Renal cortex interstitium (tissue), 11 donors: ENCODE results near the gene C4BPB. TPM values are rescaled to one million over a fixed set of nuclear protein-coding genes. Genes with fewer than 3 reads are reported as not detected.
A peak's percentile ranks its signal among the peaks of the same experiment; 100 is the strongest.

ENCODE experiments used
- DNase-seq, 11 donors: peaks; one replicate each; pipeline ENCODE4 v3.0.0-alpha.2; 2013; ENCODE audit warnings: low read depth in 9 of 11, low spot score in 4 of 11; ENCODE audit errors: extremely low read depth in 1 of 11
- polyA plus RNA-seq, 3 donors: library from polyadenylated mRNA; unstranded; fragments of 120-200 nt; gene quantifications; one replicate each; pipeline ENCODE4 v1.2.1, GENCODE V29; 2013; ENCODE audit not compliant: insufficient read length in 3 of 3

C4BPB gene
- polyA plus RNA-seq, 3 donors = 0.29 to 1.0 (median 0.67) TPM

DNA sequence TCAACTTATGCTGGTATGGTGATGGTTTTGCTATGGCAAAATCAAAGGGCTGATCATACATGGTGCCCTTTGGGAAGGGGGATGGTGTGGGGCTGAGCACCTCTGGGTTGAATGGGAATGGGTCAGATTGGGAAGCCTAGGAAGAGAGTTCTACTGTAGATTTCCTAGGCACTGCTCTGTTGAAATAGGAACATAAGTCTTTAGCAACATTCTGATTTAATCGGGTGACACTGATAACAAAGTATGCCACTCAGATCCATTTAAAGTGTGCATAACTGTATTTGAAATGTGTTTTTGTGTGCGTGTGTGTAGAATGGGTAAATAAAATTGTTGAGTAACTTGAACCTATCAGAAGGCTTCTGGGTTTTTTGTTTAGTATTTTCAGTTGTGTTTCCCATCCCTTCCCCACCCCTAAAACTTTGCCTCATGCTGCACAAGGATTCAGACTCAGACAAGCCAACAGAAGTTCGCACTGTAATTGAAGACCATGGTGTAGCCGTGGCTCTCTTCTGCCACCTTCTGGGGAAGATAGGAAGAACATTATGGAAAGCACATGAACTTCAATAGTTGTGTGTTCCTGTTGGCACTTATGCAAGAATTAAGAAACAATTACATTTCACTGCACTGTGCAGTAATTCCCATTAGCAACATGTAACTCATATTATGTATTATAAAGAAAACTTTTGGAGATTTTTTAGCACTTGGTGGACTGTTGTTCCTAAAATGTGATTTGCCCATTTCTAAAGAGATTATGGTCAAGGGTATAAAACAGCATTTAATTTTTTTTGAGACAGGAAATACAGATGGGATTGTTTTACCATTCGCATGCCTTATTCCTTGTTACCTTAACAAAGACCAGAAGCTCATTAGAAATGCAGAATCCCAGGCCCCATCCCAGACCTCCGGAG lies 10.9 kb upstream of the C4BPB start:
- peak; percentile 69 to 87 (median 77) for DNase-seq

- no peak for DNase-seq
Observed at GRCh38 chr1:207078578-207079132, 10.0 kb upstream of the C4BPB start.

DNA sequence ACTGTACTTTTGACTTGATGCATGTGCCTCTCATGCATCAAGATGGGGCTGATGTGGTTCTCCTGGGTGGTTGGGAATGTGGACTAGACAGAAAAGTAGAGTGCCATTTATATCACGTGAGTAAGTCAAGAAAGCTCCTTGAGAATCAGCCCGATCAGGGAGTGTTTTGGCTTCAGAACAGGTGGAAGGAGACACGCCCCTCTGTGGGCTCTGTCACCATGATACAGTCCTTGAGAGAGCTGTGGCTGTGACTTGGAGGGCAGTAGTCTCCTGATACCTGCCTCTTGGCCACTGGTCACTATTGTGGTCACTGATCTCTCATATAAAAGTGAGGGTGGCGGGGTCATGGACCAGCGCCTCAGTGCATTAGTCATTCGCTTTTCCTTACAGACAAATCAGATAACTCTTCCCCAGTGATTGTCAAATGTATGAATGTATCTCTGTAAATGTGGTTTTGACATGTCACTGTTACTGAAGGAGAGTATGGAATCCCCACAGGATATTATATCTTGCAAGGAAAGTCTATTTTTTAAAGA lies 8.9 kb upstream of the C4BPB start:
- no peak for DNase-seq

GRCh38 chr1:207081088-207081487 lies 7.6 kb upstream of the C4BPB start:
- DNase-seq = no peak

- no peak for DNase-seq
Observed at GRCh38 chr1:207081806-207082205, 6.9 kb upstream of the C4BPB start.

- no peak for DNase-seq
Observed at GRCh38 chr1:207084232-207084631, 4.4 kb upstream of the C4BPB start.

DNA sequence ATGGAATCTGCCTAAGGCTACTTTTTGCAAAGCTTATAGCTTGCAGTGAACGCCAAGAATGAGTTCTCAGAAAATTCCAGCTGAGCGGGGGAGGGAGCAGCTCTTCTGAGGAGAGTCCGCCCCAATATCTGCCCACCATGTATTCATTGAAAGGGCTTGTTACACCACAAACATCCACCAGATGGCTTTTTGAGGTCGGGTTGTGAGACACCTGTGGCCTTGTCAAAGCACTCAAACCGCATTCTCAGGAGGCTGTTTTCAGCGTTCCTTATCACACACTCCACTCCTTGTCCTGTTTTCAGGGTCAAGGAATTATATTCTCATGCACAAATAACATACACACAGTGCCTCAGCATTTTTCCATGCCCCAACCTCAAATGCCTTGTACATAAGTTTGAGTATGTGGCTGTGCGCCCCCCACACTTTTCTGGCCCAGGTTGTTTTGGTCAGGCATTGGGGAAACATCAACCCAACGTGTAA lies 3.9 kb upstream of the C4BPB start:
- peak in 10 of 11 donors; percentile 33 to 76 (median 54) for DNase-seq

- no peak for DNase-seq
Observed at GRCh38 chr1:207085887-207086286, 2.8 kb upstream of the C4BPB start.

- DNase-seq = no peak
Observed at GRCh38 chr1:207088161-207088560, 499 bp upstream of the C4BPB start.

DNA sequence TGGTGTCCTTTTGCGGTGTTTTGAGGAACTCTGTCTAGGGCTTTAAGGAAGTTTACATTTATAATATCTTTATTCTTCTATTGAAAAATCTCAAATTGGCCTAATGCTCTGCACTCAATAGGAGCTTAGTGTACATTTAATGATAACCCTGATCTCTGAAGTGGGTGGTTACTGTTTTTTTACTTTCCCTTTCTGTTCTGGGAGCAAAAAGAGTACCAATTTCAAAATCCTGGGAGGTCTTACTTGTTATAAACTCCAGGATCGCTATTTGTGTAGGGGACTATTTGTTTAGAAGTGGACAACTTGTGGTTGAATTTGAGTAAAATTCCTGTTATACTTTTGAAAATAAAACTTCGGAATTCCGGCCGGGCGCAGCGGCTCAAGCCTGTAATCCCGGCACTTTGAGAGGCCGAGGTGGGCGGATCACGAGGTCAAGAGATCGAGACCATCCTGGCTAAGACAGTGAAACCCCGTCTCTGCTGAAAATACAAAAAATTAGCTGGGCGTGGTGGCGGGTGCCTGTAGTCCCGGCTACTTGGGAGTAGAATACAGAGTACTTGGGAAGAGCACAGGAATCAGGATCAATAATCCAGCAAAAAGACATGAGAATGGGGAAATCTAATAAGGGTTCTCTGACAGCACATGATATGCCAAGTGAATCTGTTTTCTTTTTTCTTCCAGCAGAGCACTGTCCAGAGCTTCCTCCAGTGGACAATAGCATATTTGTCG lies 1.1 kb downstream of the C4BPB start:
- DNase-seq = no peak

- DNase-seq = no peak
Observed at GRCh38 chr1:207091200-207091908, 2.7 kb downstream of the C4BPB start.

GRCh38 chr1:207093944-207094343 lies 5.3 kb downstream of the C4BPB start:
- no peak for DNase-seq

DNA sequence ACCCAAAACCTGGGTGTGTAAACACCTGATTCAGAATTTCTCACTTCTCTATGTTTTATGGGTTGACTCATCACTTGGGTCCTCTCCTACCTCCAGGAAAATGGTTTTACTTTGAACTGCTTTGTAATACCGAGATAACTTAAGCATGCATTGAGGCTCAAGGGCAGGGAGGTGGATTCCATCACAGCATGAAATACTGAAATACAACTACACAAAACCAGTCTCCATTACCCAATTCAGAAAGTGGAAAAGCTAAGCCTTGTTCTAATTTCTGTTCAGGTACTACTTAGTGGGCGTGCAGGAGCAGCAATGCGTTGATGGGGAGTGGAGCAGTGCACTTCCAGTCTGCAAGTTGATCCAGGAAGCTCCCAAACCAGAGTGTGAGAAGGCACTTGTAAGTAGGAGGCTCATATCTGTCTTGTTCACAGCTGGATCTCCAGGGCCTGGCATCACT lies 9.2 kb downstream of the C4BPB start:
- no peak for DNase-seq

GRCh38 chr1:207101720-207102119 lies 13.1 kb downstream of the C4BPB start:
- DNase-seq = no peak

GRCh38 chr1:207102146-207102545 lies 13.5 kb downstream of the C4BPB start:
- DNase-seq = no peak

DNA sequence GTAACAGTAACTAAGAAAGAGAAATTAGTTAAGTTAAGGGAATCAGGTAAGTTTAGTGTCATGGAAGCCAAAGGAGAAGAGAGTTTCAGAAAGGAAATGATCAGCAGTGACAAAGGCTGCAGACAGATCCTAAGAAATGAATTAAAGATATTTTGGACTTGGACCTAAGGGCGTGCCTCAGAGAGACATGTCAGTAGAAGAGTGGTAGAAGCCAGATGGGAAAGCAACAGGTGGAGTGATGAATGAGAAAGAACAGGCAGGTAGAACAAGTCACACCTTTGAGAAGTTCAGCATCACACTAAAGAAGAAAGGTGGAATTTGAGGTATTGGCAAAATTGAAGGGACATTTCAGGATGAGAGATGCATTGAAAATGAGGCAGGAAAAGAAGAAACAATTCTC lies 14.0 kb downstream of the C4BPB start:
- no peak for DNase-seq

DNA sequence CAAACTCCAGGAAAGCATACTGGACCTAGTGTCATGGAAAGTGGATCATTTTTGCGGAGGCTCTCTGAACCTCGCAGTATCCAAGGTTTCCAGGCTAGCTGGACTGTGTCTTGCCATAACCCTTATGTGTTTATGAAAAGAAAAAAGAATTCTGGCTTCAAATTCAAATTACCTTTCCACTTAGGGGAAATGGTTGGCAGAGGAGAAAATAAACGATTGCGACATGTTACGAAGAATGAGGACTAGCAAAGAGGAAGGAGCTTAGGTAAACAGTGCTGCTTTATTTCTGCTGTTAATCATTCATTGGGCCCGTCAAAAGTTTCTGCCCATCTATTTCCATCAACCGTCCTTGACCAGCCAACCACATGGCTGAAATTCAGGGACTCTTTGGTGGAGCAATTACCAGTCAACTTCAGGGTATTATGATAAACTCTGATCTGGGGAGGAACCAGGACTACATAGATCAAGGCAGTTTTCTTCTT lies 15.3 kb downstream of the C4BPB start, which contains the start of gene C4BPA:
Gene C4BPA (plus strand): TSS at position 342 of the 482 bp plus-strand sequence. CDS start 8,793 bp downstream, outside the sequence.
- DNase-seq = no peak

DNA sequence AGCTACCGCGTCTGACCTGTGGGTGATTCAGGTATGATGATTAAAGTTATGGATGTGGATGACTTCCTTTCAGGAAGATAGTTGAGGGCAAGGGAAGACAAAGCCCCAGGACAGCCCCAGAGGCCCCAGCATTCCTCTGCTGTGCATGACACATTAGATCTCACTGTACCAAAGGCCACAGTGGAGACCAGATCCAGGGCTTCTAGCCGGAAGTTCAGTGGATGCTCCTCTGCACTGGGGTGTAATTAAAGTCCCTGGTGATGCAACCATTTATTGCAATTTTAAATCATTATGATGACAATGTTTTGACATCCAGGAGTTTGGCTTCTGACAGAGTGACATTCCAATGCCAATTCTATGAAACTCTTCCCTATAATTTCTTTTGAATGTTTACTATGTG lies 20.3 kb downstream of the C4BPB start:
- DNase-seq = no peak
